B cell (primary cell): ENCODE results near the gene CHRM4.

Source experiments
- CTCF ChIP-seq: fragments of 200-600 bp; IDR thresholded peaks from one replicate; pipeline ENCODE4 v1.8.0; 2022; ENCODE audit warnings: antibody characterized with exemption, mild to moderate bottlenecking
- EZH2 ChIP-seq: IDR thresholded peaks from 2 replicates; pipeline ENCODE4 v1.6.1; 2012; ENCODE audit warnings: borderline replicate concordance, low read depth, mild to moderate bottlenecking, moderate library complexity, low read length; ENCODE audit not compliant: insufficient read depth, poor library complexity, severe bottlenecking

DNA sequence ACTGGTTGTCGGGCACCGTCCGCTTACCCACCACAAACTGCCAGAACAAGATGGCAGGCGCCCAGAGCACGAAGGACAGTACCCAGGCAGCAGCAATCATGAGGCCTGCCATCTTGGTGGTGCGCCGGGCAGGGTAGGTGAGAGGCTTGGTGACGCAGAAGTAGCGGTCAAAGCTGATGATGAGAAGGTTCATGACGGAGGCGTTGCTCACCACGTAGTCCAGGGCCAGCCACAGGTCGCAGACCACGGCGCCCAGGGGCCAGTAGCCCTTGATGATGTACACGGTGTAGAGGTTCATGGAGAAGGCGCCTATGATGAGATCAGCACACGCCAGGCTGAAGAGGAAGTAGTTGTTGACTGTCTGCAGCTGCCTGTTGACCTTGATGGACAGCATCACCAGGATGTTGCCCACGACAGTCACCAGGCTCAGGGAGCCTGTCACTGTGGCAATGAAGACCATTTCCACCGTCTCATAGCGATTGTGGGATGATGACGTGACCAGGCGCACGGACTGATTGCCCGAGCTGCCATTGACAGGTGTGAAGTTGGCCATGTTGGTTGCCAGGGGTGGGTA, 5.5 kb downstream of the CHRM4 start:
- TF ChIP-seq CTCF (no peak), EZH2 (no peak)
